GM12865 (cell line): Measurements from ENCODE around the gene HEBP1.
"Not testable (repeated sequence)": the region's sequence is repeated elsewhere in the genome, so short reads cannot be mapped to it uniquely, and the experiment has no call there.

Experiments
- DNase-seq: peaks from one replicate; pipeline ENCODE4 v3.0.0; 2010; ENCODE audit warnings: low read depth
- H3K4me3 ChIP-seq: 2 replicates; pipeline ENCODE4 v1.5.1; 2011; ENCODE audit warnings: mild to moderate bottlenecking, low read depth, low read length, control low read depth
- TF ChIP-seq, protein P1 (sequence below): IDR thresholded peaks from 2 replicates; pipeline ENCODE4 v1.5.1; 2011; ENCODE audit warnings: low read length, control low read depth, low read depth, inconsistent platforms; ENCODE audit not compliant: insufficient read depth; ENCODE audit errors: missing control alignments

The HEBP1 gene

DNA sequence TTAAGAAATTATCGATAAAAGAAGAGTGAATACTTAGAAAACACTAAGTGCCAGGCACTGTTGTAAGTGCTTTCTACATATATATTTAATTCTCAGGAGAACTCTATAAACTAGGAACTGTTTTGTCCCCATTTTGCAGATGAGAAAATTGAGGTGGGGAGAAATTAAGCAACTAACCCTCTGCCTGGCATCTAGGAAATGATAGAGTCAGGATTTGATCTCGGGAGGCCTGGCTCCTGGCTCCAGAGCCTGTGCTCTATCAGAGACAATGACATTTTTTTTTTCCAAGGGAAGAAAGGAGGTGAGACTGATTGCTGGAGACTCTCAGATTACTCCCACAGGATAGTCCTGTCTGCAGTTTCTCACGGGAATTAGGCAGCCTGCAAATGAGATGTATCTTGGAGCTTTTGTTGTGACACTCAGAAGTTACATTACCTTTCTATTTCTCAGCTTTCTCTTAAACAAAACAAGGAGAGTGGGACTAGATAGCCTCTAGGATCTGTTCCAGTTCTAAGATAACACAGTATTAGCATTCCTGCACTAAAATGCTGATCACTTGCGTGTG, 42.7 kb upstream of the HEBP1 start:
- no peak for DNase-seq
- TF ChIP-seq, protein P1, sequence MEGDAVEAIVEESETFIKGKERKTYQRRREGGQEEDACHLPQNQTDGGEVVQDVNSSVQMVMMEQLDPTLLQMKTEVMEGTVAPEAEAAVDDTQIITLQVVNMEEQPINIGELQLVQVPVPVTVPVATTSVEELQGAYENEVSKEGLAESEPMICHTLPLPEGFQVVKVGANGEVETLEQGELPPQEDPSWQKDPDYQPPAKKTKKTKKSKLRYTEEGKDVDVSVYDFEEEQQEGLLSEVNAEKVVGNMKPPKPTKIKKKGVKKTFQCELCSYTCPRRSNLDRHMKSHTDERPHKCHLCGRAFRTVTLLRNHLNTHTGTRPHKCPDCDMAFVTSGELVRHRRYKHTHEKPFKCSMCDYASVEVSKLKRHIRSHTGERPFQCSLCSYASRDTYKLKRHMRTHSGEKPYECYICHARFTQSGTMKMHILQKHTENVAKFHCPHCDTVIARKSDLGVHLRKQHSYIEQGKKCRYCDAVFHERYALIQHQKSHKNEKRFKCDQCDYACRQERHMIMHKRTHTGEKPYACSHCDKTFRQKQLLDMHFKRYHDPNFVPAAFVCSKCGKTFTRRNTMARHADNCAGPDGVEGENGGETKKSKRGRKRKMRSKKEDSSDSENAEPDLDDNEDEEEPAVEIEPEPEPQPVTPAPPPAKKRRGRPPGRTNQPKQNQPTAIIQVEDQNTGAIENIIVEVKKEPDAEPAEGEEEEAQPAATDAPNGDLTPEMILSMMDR = no peak
- no peak overlapping the region for H3K4me3 ChIP-seq

- TF ChIP-seq, protein P1 = no peak
- no peak for DNase-seq
- no peak overlapping the region for H3K4me3 ChIP-seq
These were observed 41.2 kb upstream of the HEBP1 start for GRCh38 chr12:13041224-13041623.

- no peak for DNase-seq
- H3K4me3 ChIP-seq = no peak overlapping the region
- TF ChIP-seq, protein P1 = no peak
These were observed 39.4 kb upstream of the HEBP1 start for GRCh38 chr12:13039328-13039956.

GRCh38 chr12:13038491-13039161, 38.6 kb upstream of the HEBP1 start:
- no peak overlapping the region for H3K4me3 ChIP-seq
- TF ChIP-seq, protein P1 = no peak
- DNase-seq = no peak

DNA sequence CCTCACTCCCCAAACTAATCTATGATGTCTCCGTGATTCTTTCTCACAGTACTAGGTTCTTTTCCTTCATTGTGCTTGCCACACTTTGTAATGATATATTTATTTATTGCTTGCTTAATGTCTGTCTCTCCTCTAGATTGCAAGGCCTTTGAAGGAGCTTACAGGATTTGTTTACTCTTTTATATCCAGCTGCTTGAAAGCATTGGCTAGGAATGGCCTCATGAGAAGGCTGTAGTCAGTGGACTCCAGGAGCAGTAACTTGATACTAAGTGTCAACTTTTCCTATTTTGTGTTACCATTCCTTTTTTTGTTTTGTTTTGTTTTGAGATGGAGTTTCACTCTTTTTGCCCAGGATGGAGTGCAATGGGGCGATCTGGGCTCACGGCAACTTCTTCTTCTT, 36.8 kb upstream of the HEBP1 start:
- DNase-seq = no peak
- no peak overlapping the region for H3K4me3 ChIP-seq
- TF ChIP-seq, protein P1 = no peak

DNA sequence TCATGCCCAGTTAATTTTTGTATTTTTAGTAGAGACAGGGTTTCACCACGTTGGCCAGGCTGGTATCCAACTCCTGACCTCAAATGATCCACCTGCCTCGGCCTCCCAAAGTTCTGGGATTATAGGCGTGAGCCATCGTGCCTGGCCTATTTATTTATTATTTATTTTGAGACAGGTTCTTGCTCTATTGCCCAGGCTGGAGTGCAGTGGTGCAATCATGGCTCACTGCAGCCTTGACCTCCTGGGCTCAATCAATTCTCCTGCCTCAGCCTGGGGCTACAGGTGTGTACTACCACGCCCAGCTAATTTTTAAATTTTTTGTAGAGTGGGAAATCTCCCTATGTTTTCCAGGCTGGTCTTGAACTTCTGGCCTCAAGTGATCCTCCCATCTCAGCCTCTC, 35.3 kb upstream of the HEBP1 start:
- H3K4me3 ChIP-seq, DNase-seq: not testable (repeated sequence)

- TF ChIP-seq, protein P1 = no peak
- no peak for DNase-seq
- H3K4me3 ChIP-seq = no peak overlapping the region
These were observed 33.4 kb upstream of the HEBP1 start for GRCh38 chr12:13033476-13033875.
